Measurements from ENCODE around the gene MRPL1.

MRPL1 gene

GRCh38 chr4:77990456-77990855 lies 127.8 kb downstream of the MRPL1 start:
- DNase-seq, result no peak

- DNase-seq, result no peak
Measured at GRCh38 chr4:77990904-77991358, 128.3 kb downstream of the MRPL1 start.

- no peak for DNase-seq
Measured at GRCh38 chr4:77992581-77992980, 130.0 kb downstream of the MRPL1 start.

GRCh38 chr4:77994194-77994721 lies 131.6 kb downstream of the MRPL1 start:
- DNase-seq, result no peak

- no peak for DNase-seq
Measured at GRCh38 chr4:77996076-77996475, 133.4 kb downstream of the MRPL1 start.

GRCh38 chr4:78001531-78001930 lies 138.9 kb downstream of the MRPL1 start:
- DNase-seq, result no peak

- DNase-seq, result no peak
Measured at GRCh38 chr4:78002260-78002659, 139.6 kb downstream of the MRPL1 start.
